ENCODE measurements around the gene KLC1. TPM values are rescaled to one million over a fixed set of nuclear protein-coding genes. Genes with fewer than 3 reads are reported as not detected.

The KLC1 gene
- total RNA-seq, 3 donors from 2014 or later: 99.3 to 188 (median 104) TPM

DNA sequence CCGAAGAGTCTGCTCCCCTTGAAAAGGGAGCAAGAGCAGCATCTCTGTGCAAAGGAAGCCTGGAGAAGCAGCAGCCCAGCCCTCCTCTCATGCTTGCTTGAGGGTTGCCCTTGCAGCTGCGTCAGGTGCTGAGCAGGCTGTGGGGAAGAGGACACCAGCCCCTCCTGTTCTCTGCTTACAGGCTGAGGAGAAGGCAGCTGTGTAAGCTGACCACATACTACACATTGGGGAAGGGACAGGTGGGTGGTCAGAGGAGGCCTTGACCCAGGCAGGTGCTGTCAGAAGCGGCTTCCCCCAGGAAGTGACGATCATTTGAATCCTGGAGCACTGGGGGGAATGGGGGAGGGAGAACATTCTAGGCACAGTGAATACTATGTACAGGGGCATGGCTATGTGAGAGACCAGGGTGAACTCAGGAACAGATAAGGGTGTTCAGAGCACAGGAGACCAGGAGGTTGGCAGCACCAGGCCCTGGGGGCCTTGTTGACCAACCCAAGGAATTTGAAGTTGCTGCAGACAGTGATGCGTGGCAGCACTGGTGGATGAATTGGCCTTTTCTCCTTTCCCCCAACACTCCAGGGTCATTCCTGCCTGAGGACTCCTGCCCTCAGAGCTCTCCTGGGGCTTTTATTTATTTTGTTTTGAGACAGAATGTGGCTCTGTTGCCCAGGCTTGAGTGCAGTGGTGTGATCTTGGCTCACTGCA, 2.7 kb upstream of the KLC1 start:
- DNase-seq (peak in 1 of 3 donors; percentile 44), ATAC-seq (no peak)
- intact Hi-C loops (cut with DNase I, micrococcal nuclease): no loop called here
- TF ChIP-seq, protein P1, sequence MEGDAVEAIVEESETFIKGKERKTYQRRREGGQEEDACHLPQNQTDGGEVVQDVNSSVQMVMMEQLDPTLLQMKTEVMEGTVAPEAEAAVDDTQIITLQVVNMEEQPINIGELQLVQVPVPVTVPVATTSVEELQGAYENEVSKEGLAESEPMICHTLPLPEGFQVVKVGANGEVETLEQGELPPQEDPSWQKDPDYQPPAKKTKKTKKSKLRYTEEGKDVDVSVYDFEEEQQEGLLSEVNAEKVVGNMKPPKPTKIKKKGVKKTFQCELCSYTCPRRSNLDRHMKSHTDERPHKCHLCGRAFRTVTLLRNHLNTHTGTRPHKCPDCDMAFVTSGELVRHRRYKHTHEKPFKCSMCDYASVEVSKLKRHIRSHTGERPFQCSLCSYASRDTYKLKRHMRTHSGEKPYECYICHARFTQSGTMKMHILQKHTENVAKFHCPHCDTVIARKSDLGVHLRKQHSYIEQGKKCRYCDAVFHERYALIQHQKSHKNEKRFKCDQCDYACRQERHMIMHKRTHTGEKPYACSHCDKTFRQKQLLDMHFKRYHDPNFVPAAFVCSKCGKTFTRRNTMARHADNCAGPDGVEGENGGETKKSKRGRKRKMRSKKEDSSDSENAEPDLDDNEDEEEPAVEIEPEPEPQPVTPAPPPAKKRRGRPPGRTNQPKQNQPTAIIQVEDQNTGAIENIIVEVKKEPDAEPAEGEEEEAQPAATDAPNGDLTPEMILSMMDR (IDR thresholded peaks at IDR 0.05): no peak
- H3K9me3 ChIP-seq: no peaks in the 10 kb centered on the region
- peaks cover 39% of the 10 kb centered on the region for H3K4me1 ChIP-seq (ENCODE audit: low read depth)
- no peak overlapping the region for H3K4me3 ChIP-seq
- H3K36me3 ChIP-seq (ENCODE audit: low read depth): no peaks in the 10 kb centered on the region

DNA sequence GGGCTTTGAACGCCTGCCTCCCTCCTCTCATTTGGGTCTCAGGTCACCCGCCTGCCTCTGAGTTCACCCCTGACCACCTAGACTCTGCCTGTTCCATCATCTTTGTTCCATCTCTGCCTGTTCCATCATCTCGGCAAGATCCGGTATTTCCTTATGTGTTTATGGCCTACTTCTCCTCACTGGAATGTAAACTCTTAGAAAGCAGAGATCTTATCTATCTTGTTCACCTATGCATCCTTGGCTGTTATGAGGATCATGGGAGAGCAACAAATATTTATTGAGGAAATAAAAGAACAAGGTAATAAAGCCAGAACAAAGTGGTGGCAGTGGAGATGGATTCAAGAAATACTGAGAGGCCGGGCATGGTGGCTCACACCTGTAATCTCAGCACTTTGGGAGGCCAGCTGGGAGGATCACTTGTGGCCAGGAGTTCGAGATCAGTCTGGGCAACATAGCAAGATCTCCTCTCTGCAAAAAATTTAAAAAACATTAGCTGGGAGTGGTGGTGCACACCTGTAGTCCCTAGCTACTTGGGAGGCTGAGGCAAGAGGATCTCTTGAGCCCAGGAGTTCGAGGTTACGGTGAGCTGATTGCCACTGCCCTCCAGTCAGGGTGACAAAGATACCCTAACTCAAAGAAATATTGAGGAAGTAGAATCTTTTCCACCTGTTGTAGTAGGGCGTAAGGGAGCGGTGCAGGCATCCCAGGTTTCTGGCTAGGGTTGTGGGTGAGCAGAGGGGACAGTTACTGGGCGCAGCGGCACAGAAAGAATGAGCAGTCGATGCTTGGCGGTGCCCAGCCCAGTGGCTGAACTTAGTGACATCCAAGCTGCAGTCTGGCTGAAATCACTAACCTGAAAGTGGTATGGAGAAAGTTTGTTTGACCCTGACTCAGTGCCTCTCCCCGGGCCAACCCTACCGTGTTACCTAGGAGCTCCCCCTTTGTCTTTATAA, 1.7 kb upstream of the KLC1 start:
- peak in 2 of 3 donors; percentile 20 to 56 for DNase-seq
- peak; percentile 11 for ATAC-seq
- no peak overlapping the region for H3K4me3 ChIP-seq
- H3K4me1 ChIP-seq (ENCODE audit: low read depth): peaks cover 40% of the 10 kb centered on the region
- TF ChIP-seq, protein P1 (IDR thresholded peaks at IDR 0.05): no peak
- intact Hi-C loops (cut with DNase I, micrococcal nuclease): no loop called here
- no peaks in the 10 kb centered on the region for H3K36me3 ChIP-seq (ENCODE audit: low read depth)
- no peaks in the 10 kb centered on the region for H3K9me3 ChIP-seq

DNA sequence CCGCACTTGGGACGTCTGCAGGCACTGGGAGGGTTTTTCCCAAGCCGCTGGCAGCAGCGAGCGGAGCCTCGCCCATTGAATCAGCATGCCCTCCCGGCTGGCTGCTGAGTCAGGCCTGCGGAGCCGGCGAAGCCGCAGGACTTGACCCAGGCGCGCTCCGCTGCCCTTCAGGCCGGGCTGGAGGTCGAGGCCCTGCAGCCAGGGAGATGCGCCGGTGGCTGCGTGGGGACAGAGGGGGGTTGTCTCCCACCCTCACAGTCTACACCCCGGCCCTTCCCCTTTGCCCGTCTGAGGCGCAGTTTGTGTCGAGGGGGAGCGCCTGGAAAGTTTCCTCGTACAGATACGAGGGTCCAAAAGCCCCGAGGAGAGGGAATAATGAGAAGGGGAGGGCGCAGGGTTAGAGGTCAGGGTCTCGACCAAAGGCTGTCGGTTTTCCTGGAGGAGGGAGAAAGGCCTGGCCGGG, 759 bp upstream of the KLC1 start:
- Histone ChIP-seq H3K4me3 (peak overlapping the region; percentile 92), H3K9me3 (no peaks in the 10 kb centered on the region), H3K4me1 (ENCODE audit: low read depth) (peaks cover 44% of the 10 kb centered on the region), H3K36me3 (ENCODE audit: low read depth) (no peaks in the 10 kb centered on the region)
- ATAC-seq: peak; percentile 78
- TF ChIP-seq, protein P1 (IDR thresholded peaks at IDR 0.05): no peak
- intact Hi-C loops (cut with DNase I, micrococcal nuclease): no loop called here
- DNase-seq: peak; percentile 81 to 90 (median 88)

DNA sequence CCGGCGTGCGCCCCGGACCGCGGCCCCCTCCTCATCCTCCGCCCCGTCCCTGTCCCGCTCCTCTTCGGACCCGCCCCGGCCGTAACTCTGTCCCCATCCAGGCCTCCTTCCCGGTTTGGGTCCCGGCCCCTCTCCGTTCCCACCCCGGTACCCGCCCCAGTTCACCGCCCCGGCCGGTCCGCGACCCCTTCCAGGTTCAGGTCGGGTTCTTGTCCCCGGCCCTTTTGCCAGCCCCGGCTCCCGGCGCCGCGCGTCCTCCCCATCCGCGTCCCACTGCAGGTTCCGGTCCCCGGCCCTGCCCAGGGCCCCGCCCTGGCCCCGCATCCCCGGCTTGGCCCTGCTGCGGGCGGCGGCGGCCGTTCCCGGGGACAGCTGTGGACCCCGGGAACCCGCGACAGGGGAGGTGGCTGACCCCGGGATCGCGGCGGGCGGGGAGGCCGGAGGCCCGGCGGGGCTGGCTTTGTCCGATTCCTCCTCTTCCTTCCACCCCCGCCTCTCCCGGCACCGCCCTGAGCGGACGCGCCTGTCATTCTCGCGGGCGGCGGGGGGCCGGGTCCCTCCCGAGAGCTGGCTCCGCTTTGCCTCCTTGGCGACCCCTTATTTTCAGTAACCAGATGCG, 601 bp downstream of the KLC1 start:
- peak; percentile 58 for ATAC-seq
- TF ChIP-seq, protein P1 (IDR thresholded peaks at IDR 0.05): no peak
- H3K36me3 ChIP-seq (ENCODE audit: low read depth): no peaks in the 10 kb centered on the region
- peaks cover 45% of the 10 kb centered on the region for H3K4me1 ChIP-seq (ENCODE audit: low read depth)
- intact Hi-C loops (cut with DNase I, micrococcal nuclease): no loop called here
- DNase-seq: peak; percentile 62 to 77 (median 77)
- H3K9me3 ChIP-seq: no peaks in the 10 kb centered on the region
- H3K4me3 ChIP-seq: peak overlapping the region; percentile 92

DNA sequence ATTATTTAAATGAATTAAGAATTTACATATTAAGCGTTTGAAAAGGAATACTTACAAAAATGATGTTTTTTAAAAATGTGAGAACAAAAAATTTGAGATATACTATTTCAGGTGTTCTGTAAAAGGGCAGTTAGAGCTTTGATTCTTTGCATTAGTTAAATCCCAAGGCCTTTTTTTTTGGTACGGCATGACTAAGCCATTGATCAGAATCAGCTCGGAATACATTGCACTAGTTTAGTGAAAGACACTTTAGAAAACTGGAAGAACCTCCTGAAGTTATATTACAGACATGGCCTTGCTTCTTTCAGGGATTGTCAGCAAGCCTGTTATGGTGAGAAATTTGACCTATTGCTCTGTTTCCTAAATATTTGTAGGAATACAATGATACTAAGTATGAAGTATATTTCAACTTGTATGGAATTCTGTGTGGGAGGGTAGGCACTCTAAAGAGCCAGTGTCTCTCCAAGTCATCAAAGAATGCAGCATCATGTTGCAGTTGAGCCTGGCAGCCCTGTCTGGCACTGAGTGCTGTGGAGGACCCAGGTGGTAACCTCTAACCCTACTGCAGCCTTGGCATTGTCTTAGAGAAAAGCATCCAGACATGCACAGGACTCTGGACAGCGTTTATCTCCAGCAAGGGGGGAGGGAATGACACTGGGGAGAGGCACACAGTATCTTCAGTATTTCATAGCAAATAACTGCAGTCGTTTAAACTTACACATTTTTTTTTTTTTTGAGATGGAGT, 1.5 kb downstream of the KLC1 start:
- peaks cover 38% of the 10 kb centered on the region for H3K4me1 ChIP-seq (ENCODE audit: low read depth)
- intact Hi-C loops (cut with DNase I, micrococcal nuclease): no loop called here

More for the DNA sequence above, 1.5 kb downstream of the KLC1 start:
- no peaks in the 10 kb centered on the region for H3K36me3 ChIP-seq (ENCODE audit: low read depth)
- TF ChIP-seq, protein P1 (IDR thresholded peaks at IDR 0.05): no peak
- no peak overlapping the region for H3K4me3 ChIP-seq
- ATAC-seq (no peak), DNase-seq (no peak)
- H3K9me3 ChIP-seq: no peaks in the 10 kb centered on the region

Data from mucosa of descending colon (tissue), 3 donors.